Body of pancreas (tissue), 4 donors: ENCODE results near the gene ZSWIM6. TPM values are rescaled to one million over a fixed set of nuclear protein-coding genes. Genes with fewer than 3 reads are reported as not detected.
A peak's percentile ranks its signal among the peaks of the same experiment; 100 is the strongest.

Source experiments
- ATAC-seq: fragments of 150-250 bp; one replicate; pipeline ENCODE4 v1.9.1; 2016
- DNase-seq, 4 donors: peaks; one replicate each; pipeline ENCODE4 v3.0.0-alpha.2; 2019
- H3K27ac ChIP-seq, 4 donors: fragments of 200-600 bp; sonication (generic); 1 replicate in 3 of 4; 2 replicates in 1 of 4; pipeline versions ENCODE4 v1.5.1 to v1.6.1; 2016 to 2019; ENCODE audit warnings: mild to moderate bottlenecking in 1 of 4, mixed read lengths in 1 of 4, moderate library complexity in 1 of 4
- H3K27me3 ChIP-seq, 2 donors: fragments of 200-600 bp; sonication (generic); one replicate each; pipeline ENCODE4 v1.6.0; 2016; ENCODE audit warnings: mild to moderate bottlenecking in 1 of 2
- H3K36me3 ChIP-seq, 2 donors: fragments of 200-600 bp; sonication (generic); replicated peaks in 1 of 2; 2 replicates each; pipeline ENCODE4 v1.5.1; 2016; ENCODE audit warnings: low read depth in 2 of 2; ENCODE audit not compliant: insufficient read depth in 1 of 2
- H3K4me1 ChIP-seq: fragments of 200-600 bp; sonication (generic); one replicate; pipeline ENCODE4 v1.6.0; 2016
- H3K4me3 ChIP-seq, 2 donors: fragments of 200-600 bp; sonication (generic); 1 replicate in 1 of 2; 2 replicates in 1 of 2; pipeline ENCODE4 v1.5.1; 2016 to 2019
- H3K9me3 ChIP-seq, 3 donors: fragments of 200-600 bp; sonication (generic); 1 replicate in 2 of 3; 2 replicates in 1 of 3; pipeline ENCODE4 v1.5.1; 2016
- POLR2A ChIP-seq, 3 donors: fragments of 450-650 bp; IDR thresholded peaks; one replicate each; pipeline ENCODE4 v1.6.1; 2016; ENCODE audit warnings: antibody characterized with exemption in 3 of 3, mild to moderate bottlenecking in 2 of 3
- WGBS, 2 donors: methylation state at CpG; one replicate each; pipeline ENCODE4 v1.1.5; 2017; 5-methylcytosine and 5-hydroxymethylcytosine counted together
- intact Hi-C: fragments of 100-400 bp; cut with DNase I; formaldehyde crosslinking; loops from one replicate; pipeline ENCODE4 v1.15.1; 2023
- total RNA-seq, 2 donors: library from RNA; depleted of rRNA; stranded (reverse); fragments of >200 nt; gene quantifications; one replicate each; pipeline ENCODE4 v1.1.0, GENCODE V29; 2016
- TF ChIP-seq, protein P1 (sequence below), 7 experiments: fragments of 450-650 bp in 4 of 7; fragments of 200-600 bp in 3 of 7; sonication (generic) in 3 of 7; IDR thresholded peaks; one replicate each; pipeline ENCODE4 v1.5.1; 2016 to 2019; ENCODE audit warnings: antibody characterized with exemption in 7 of 7

ZSWIM6 gene
- total RNA-seq, 2 donors from 2014 or later: 5.9 to 8.8 TPM

DNA sequence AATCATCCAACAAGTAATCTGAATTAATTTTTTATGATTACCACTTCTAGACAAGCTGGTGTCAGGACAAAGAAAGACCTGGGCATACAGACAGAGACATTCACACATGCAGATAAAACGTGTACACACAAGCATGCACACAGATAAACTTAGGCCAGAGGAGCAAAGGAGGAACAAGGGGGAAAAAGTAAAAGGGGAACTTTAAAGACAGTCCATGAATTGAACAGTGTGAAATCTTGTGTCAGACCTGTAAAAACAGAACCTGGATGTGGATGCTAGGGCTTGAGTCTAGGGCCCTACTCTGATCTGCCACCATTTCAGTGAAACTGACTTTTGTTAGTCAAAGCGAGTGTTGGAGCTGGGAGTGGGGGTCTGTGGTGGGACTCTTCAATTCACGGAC lies 11.2 kb upstream of the ZSWIM6 start:
- H3K4me1 ChIP-seq: peaks cover 12% of the 10 kb centered on the region
- no peak for DNase-seq
- H3K4me3 ChIP-seq: no peak overlapping the region
- no peaks in the 10 kb centered on the region for H3K27me3 ChIP-seq
- intact Hi-C loops: loop anchor here (10.0 kb wide), 1 partner anchor 156 kb away; the partner anchor contains the start of gene SMIM15
- WGBS, 2 donors: 73 to 79% methylated on average over 3 of the region's 3 CpGs
- no peaks in the 10 kb centered on the region for H3K36me3 ChIP-seq
- peak overlapping the region in 1 of 4 donors; percentile 8 for H3K27ac ChIP-seq
- TF ChIP-seq, protein P1, sequence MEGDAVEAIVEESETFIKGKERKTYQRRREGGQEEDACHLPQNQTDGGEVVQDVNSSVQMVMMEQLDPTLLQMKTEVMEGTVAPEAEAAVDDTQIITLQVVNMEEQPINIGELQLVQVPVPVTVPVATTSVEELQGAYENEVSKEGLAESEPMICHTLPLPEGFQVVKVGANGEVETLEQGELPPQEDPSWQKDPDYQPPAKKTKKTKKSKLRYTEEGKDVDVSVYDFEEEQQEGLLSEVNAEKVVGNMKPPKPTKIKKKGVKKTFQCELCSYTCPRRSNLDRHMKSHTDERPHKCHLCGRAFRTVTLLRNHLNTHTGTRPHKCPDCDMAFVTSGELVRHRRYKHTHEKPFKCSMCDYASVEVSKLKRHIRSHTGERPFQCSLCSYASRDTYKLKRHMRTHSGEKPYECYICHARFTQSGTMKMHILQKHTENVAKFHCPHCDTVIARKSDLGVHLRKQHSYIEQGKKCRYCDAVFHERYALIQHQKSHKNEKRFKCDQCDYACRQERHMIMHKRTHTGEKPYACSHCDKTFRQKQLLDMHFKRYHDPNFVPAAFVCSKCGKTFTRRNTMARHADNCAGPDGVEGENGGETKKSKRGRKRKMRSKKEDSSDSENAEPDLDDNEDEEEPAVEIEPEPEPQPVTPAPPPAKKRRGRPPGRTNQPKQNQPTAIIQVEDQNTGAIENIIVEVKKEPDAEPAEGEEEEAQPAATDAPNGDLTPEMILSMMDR (IDR thresholded peaks at IDR 0.05): no peak
- no peak for TF ChIP-seq POLR2A (IDR thresholded peaks at IDR 0.05)
- ATAC-seq: no peak
- no peaks in the 10 kb centered on the region for H3K9me3 ChIP-seq

DNA sequence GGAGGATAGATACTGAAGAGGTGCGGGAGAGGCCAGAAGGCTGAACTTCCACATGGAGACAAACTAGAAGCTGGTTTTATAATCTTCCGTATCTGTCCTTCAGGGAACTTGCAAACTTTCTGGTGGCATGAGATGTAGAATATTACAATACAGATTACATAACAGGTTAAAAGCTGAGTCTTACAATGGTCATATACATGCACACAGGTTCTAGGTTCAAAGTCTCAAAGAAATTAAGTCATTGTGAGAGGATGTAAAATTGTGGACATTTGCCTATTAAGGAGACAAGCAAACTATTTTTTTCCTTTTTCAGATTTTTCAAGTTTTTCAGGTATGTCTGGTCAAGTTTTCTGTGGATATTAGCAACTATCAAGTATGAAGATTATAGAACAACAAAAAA lies 10.4 kb upstream of the ZSWIM6 start:
- TF ChIP-seq, protein P1 (IDR thresholded peaks at IDR 0.05): no peak
- no peak for TF ChIP-seq POLR2A (IDR thresholded peaks at IDR 0.05)
- no peak overlapping the region for H3K27ac ChIP-seq
- H3K36me3 ChIP-seq: no peaks in the 10 kb centered on the region
- H3K4me1 ChIP-seq: peaks cover 12% of the 10 kb centered on the region
- ATAC-seq (no peak), DNase-seq (no peak)
- H3K4me3 ChIP-seq: no peak overlapping the region
- no peaks in the 10 kb centered on the region for H3K9me3 ChIP-seq
- intact Hi-C loops: loop anchor here (10.0 kb wide), 1 partner anchor 157 kb away; the partner anchor contains the start of gene SMIM15
- 86% methylated on average over 2 of the region's 2 CpGs for WGBS, 2 donors
- H3K27me3 ChIP-seq: no peaks in the 10 kb centered on the region

DNA sequence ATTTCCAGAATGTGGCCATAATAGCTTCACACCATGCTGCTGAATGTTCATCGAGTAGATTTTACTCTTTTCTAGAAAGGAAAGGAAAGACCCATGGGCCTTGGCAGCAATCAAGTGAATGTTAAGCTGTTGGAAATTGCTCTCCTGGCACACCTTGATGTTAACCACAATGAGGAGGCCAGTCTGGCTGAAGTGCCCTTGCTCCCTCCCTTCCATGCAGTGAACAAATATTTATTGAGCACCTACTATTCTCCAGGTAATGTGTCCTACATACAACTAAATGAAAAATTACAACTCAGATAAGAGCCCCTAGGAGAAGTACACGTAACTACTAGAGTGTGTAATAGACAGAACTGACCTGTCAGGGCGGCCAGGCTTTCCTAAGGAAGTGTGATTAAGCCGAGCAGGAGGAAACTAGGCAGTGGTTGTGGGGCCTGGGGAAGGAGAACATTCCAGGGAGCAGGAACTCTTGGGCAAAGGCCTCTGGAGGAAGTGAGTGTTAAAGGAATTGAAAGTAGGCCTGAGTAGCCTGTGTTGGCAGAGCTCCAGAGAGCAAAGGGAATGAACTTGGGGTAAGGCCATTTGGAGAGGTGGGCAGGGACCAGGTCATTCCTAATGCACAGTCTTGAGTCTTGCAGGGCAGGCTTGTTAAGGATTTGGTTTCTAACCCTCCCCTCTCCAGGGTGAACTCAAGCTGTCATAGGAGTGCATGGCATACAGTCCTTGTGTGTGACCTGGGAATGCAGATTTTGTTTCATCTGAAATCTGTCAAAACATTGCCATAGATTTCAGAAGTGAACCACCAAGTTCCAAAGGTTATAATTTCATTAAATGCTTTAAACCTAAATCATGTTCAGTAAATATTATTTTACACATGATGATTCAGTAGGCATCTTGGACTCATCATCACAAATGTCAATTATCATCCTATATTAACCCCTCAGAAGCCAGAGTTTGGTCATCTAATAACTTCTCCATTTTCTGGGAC lies 9.0 kb upstream of the ZSWIM6 start:
- H3K9me3 ChIP-seq: no peaks in the 10 kb centered on the region
- no peak for TF ChIP-seq POLR2A (IDR thresholded peaks at IDR 0.05)
- TF ChIP-seq, protein P1 (IDR thresholded peaks at IDR 0.05): no peak
- peaks cover 12% of the 10 kb centered on the region for H3K4me1 ChIP-seq
- H3K27ac ChIP-seq: peak overlapping the region in 1 of 4 donors; percentile 6
- no peaks in the 10 kb centered on the region for H3K36me3 ChIP-seq
- DNase-seq (peak in 2 of 4 donors; percentile 19 to 43), ATAC-seq (no peak)
- WGBS, 2 donors: 65 to 94% methylated on average over 4 of the region's 4 CpGs
- H3K27me3 ChIP-seq: no peaks in the 10 kb centered on the region
- intact Hi-C loops: loop anchor here (10.0 kb wide), 1 partner anchor 158 kb away; the partner anchor contains the start of gene SMIM15
- no peak overlapping the region for H3K4me3 ChIP-seq

DNA sequence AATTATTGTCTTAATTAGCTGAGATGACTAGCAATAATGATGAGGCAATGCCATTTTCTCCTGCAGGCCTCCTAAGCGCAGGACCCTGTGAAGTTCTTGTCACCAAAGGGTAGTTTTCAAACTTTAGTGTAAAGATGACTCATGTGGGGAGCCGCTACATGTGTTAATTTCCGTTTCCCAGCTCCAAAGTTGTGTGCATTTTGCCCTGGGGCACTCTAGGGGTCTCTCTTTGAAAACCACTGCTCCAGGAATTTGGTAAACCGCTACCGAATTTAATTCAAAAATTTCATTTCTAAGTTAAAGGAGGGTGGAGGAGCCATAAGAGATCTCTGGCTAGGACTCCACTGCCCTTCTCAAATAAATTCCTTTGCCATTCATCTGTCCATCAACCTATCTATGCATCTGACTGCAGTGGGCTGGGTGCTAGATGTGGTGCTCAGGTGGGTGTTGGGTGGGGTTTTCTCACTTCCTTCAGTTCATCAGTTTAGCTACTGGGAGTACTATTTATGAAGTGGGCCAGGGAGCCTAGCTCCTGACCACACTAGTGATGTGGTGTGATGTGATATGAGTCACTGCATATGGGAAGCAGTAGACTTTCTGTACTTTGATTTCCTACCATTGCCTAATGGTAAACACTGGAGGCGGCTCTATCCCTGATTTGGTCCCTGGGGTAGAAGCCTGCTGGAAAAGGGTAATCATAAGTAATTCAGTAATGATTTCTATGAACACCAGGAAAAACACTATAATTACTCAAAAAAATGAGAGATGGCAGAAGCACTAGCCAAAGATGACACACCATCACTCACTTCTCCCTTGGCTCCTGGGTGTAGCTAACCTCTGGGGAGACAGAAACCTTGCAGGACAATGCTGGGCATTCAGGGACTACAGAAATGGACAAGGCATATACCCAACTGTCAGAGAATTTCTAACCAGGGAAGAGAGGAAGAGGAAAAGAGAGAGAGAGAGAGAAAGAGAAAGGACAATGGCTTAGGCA lies 4.0 kb upstream of the ZSWIM6 start:
- H3K27me3 ChIP-seq: no peaks in the 10 kb centered on the region
- TF ChIP-seq POLR2A (IDR thresholded peaks at IDR 0.05): no peak
- TF ChIP-seq, protein P1 (IDR thresholded peaks at IDR 0.05): no peak
- 80 to 94% methylated on average over 6 of the region's 6 CpGs for WGBS, 2 donors
- H3K36me3 ChIP-seq: no peaks in the 10 kb centered on the region
- no peak overlapping the region for H3K4me3 ChIP-seq
- intact Hi-C loops: loop anchor here (10.0 kb wide), 1 partner anchor 163 kb away; the partner anchor contains the start of gene SMIM15
- ATAC-seq: no peak
- DNase-seq: no peak
- H3K27ac ChIP-seq: no peak overlapping the region
- H3K9me3 ChIP-seq: no peaks in the 10 kb centered on the region
- peaks cover 23% of the 10 kb centered on the region for H3K4me1 ChIP-seq
